GM12878 (cell line): ENCODE measurements around the gene SWI5. TPM values are rescaled to one million over a fixed set of nuclear protein-coding genes. Genes with fewer than 3 reads are reported as not detected.
A peak's percentile ranks its signal among the peaks of the same experiment; 100 is the strongest.

Experiments used
- BACH1 ChIP-seq: fragments of 450-650 bp; IDR thresholded peaks from 2 replicates; pipeline ENCODE4 v1.6.1; 2017; ENCODE audit warnings: mild to moderate bottlenecking, borderline replicate concordance
- FOS ChIP-seq: IDR thresholded peaks from 3 replicates; pipeline ENCODE4 v1.6.1; 2011; ENCODE audit warnings: borderline replicate concordance; ENCODE audit not compliant: insufficient read length; ENCODE audit errors: extremely low read depth
- GATAD2B ChIP-seq: fragments of 450-650 bp; conservative IDR thresholded peaks from 2 replicates; pipeline ENCODE4 v1.6.1; 2017; ENCODE audit warnings: low read depth, mild to moderate bottlenecking, moderate library complexity
- IRF4 ChIP-seq: IDR thresholded peaks from 2 replicates; pipeline ENCODE4 v1.6.1; 2011; ENCODE audit warnings: low read depth, low read length
- JUNB ChIP-seq: IDR thresholded peaks from 2 replicates; pipeline ENCODE4 v1.6.1; 2016; ENCODE audit warnings: antibody characterized with exemption, mild to moderate bottlenecking
- NKRF ChIP-seq: fragments of 450-650 bp; conservative IDR thresholded peaks from 2 replicates; pipeline ENCODE4 v1.6.1; 2017; ENCODE audit warnings: mild to moderate bottlenecking, moderate library complexity
- NR2C1 ChIP-seq: fragments of 450-650 bp; IDR thresholded peaks from 2 replicates; pipeline ENCODE4 v1.6.1; 2017; ENCODE audit warnings: antibody characterized with exemption, mild to moderate bottlenecking, moderate library complexity
- NRF1 ChIP-seq: conservative IDR thresholded peaks from 2 replicates; pipeline ENCODE4 v1.6.1; 2011; ENCODE audit warnings: mild to moderate bottlenecking, low read depth, low read length, improper control_type of control experiment
- PBX3 ChIP-seq: IDR thresholded peaks from 2 replicates; pipeline ENCODE4 v1.6.1; 2011; ENCODE audit warnings: mild to moderate bottlenecking, low read depth, low read length, moderate library complexity; ENCODE audit not compliant: insufficient replicate concordance
- RELA ChIP-seq: fragments of 450-650 bp; IDR thresholded peaks from 2 replicates; pipeline ENCODE4 v1.8.0; 2014; ENCODE audit warnings: borderline replicate concordance; ENCODE audit not compliant: partially characterized antibody
- ZBTB11 ChIP-seq: fragments of 450-650 bp; formaldehyde crosslinking; IDR thresholded peaks from 2 replicates; pipeline ENCODE4 v1.5.0; 2022; ENCODE audit warnings: mild to moderate bottlenecking, missing genetic modification characterization
- polyA plus RNA-seq, 11 experiments: library from polyadenylated mRNA; depleted of rRNA in 4 of 11; unstranded in 6 of 11; stranded (reverse) in 5 of 11; fragments of >200 nt; fragmentation: Nextera tagmentation in 4 of 11; fragmentation: Illumina TruSeq in 1 of 11; extraction: Ambion mirVana in 4 of 11; extraction: Trizol in 1 of 11; gene quantifications; 1 replicate in 1 of 11; 2 replicates in 10 of 11; pipeline versions ENCODE4 v1.2.1 to v1.2.3, GENCODE V29; 2011 to 2016; ENCODE audit warnings: inconsistent platforms in 2 of 11, missing spikeins in 2 of 11, low read depth in 1 of 11
- total RNA-seq, 4 experiments: library from RNA; depleted of rRNA in 3 of 4; stranded (reverse); fragments of >200 nt in 3 of 4; fragmentation: Illumina TruSeq in 1 of 4; extraction: Trizol in 1 of 4; gene quantifications; 2 replicates each; pipeline versions ENCODE4 v1.2.1 to v1.2.3, GENCODE V29; 2013 to 2021
- TF ChIP-seq, protein P1 (sequence below): fragments of 150-350 bp; IDR thresholded peaks from 2 replicates; pipeline ENCODE4 v1.6.1; 2016; ENCODE audit warnings: low read depth, low read length
- TF ChIP-seq, protein P2 (sequence below): IDR thresholded peaks from 2 replicates; pipeline ENCODE4 v1.6.1; 2011; ENCODE audit warnings: low read depth, low read length, improper control_type of control experiment, borderline replicate concordance

The SWI5 gene
- total and polyA plus RNA-seq, 10 of the 15 experiments (the other 5 are each of a cell fraction or from before 2014, with no cell fraction given) = 13.3 to 36.2 (median 18.1) TPM

GRCh38 chr9:128322404-128323211 lies 46.5 kb downstream of the SWI5 start, which contains the start of the genes COQ4 and TRUB2 (continued):
- TF ChIP-seq ZBTB11 (peak; percentile 96), NR2C1 (peak; percentile 80), PBX3 (no peak), JUNB (no peak; the same call in 1 of the 2 replicates), BACH1 (peak; percentile 29; the same call in 1 of the 2 replicates), RELA (peak; percentile 89), GATAD2B (peak; percentile 66; the same call in 1 of the 2 replicates), IRF4 (0 out of 2 replicates have a peak, but pooled peaks have one; percentile 58), NKRF (peak; percentile 93), FOS (no peak), NRF1 (no peak)
- TF ChIP-seq, protein P1, sequence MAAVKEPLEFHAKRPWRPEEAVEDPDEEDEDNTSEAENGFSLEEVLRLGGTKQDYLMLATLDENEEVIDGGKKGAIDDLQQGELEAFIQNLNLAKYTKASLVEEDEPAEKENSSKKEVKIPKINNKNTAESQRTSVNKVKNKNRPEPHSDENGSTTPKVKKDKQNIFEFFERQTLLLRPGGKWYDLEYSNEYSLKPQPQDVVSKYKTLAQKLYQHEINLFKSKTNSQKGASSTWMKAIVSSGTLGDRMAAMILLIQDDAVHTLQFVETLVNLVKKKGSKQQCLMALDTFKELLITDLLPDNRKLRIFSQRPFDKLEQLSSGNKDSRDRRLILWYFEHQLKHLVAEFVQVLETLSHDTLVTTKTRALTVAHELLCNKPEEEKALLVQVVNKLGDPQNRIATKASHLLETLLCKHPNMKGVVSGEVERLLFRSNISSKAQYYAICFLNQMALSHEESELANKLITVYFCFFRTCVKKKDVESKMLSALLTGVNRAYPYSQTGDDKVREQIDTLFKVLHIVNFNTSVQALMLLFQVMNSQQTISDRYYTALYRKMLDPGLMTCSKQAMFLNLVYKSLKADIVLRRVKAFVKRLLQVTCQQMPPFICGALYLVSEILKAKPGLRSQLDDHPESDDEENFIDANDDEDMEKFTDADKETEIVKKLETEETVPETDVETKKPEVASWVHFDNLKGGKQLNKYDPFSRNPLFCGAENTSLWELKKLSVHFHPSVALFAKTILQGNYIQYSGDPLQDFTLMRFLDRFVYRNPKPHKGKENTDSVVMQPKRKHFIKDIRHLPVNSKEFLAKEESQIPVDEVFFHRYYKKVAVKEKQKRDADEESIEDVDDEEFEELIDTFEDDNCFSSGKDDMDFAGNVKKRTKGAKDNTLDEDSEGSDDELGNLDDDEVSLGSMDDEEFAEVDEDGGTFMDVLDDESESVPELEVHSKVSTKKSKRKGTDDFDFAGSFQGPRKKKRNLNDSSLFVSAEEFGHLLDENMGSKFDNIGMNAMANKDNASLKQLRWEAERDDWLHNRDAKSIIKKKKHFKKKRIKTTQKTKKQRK = no peak; the same call in 1 of the 2 replicates
- TF ChIP-seq, protein P2, sequence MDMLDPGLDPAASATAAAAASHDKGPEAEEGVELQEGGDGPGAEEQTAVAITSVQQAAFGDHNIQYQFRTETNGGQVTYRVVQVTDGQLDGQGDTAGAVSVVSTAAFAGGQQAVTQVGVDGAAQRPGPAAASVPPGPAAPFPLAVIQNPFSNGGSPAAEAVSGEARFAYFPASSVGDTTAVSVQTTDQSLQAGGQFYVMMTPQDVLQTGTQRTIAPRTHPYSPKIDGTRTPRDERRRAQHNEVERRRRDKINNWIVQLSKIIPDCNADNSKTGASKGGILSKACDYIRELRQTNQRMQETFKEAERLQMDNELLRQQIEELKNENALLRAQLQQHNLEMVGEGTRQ = no peak
